Measurements from ENCODE around the gene MAP2K5. TPM values are rescaled to one million over a fixed set of nuclear protein-coding genes. Genes with fewer than 3 reads are reported as not detected.

MAP2K5 gene
- total RNA-seq, 1 donor from 2014 or later, result 1.1 TPM

DNA sequence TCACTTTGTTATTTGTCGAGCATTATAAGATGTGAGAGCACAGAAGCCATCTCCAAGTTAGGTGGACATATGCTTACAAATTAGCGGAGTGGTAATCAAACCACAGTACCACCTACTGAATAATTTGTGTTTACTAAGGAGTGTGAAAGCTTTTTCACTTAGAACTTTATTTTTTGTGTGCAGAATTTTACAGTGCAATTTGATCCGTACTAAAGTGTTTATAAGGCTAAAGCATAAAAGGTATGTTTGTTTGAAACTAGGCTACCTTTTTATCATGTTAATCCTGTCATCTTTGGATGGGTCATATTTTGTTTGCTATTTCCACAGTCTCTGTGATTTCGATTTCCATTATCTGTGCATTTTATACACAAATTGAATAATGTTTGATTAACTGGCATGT is 37.5 kb downstream of the MAP2K5 start:
- DNase-seq (ENCODE audit: low spot score in 2 of 2), result no peak
- Histone ChIP-seq H3K27ac (no peak overlapping the region), H3K4me1 (no peaks in the 10 kb centered on the region), H3K27me3 (no peaks in the 10 kb centered on the region), H3K4me3 (no peak overlapping the region), H3K9me3 (no peaks in the 10 kb centered on the region), H3K36me3 (peaks cover 0 to 3% of the 10 kb centered on the region in 2 donors)
- intact Hi-C loops (cut with DNase I), result no loop called here
- TF ChIP-seq, protein P1, sequence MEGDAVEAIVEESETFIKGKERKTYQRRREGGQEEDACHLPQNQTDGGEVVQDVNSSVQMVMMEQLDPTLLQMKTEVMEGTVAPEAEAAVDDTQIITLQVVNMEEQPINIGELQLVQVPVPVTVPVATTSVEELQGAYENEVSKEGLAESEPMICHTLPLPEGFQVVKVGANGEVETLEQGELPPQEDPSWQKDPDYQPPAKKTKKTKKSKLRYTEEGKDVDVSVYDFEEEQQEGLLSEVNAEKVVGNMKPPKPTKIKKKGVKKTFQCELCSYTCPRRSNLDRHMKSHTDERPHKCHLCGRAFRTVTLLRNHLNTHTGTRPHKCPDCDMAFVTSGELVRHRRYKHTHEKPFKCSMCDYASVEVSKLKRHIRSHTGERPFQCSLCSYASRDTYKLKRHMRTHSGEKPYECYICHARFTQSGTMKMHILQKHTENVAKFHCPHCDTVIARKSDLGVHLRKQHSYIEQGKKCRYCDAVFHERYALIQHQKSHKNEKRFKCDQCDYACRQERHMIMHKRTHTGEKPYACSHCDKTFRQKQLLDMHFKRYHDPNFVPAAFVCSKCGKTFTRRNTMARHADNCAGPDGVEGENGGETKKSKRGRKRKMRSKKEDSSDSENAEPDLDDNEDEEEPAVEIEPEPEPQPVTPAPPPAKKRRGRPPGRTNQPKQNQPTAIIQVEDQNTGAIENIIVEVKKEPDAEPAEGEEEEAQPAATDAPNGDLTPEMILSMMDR (IDR thresholded peaks at IDR 0.05), result no peak

GRCh38 chr15:67584157-67584556 is 41.7 kb downstream of the MAP2K5 start:
- Histone ChIP-seq H3K4me1 (no peaks in the 10 kb centered on the region), H3K36me3 (peaks cover 8 to 27% of the 10 kb centered on the region in 2 donors), H3K27me3 (no peaks in the 10 kb centered on the region), H3K4me3 (no peak overlapping the region), H3K27ac (no peak overlapping the region), H3K9me3 (no peaks in the 10 kb centered on the region)
- intact Hi-C loops (cut with DNase I), result no loop called here
- TF ChIP-seq, protein P1 (IDR thresholded peaks at IDR 0.05), result no peak
- DNase-seq (ENCODE audit: low spot score in 2 of 2), result no peak

DNA sequence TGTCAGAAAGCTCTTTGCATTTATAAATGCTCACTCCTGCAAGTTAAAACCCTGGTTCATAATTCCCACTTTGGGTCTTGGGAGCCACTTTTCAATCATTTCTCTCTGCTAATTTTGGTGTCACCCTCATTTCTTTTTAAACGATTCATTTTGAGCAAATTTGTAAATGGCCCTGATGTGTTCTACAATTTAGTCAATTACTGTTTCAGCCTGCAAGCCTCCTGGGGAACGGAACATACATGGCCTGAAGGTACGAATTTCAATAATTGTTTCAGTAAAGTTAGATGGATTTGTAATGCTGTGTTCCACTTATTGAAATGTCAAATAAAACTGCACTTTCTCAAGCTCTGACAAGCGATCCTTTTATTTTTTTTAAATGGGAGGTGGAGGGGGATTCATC is 43.2 kb downstream of the MAP2K5 start:
- TF ChIP-seq, protein P1 (IDR thresholded peaks at IDR 0.05), result no peak

DNA sequence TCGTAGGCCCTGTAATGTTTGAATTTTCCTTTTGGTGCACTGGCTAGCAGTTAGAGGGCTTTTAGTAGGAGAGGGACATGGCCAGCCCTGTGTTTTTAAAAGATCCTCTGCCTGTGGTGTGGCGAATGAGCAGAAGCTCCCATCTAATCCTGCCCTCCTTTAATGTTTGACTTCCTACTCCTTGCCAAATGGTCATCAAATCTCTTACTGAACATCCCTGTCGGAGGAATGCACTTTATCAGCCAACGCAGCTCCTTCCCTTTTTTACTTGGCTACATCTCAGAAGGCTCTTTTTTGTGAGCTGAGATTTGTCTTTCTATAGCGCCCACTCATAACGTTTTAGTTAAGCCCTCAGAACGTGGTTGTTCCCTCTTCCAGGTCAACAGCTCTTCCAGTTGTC is 44.8 kb downstream of the MAP2K5 start:
- DNase-seq (ENCODE audit: low spot score in 2 of 2), result no peak
- Histone ChIP-seq H3K36me3 (peaks cover 8 to 31% of the 10 kb centered on the region in 2 donors), H3K4me1 (no peaks in the 10 kb centered on the region), H3K9me3 (no peaks in the 10 kb centered on the region), H3K4me3 (no peak overlapping the region), H3K27ac (no peak overlapping the region), H3K27me3 (no peaks in the 10 kb centered on the region)
- TF ChIP-seq, protein P1 (IDR thresholded peaks at IDR 0.05), result no peak
- intact Hi-C loops (cut with DNase I), result no loop called here

More for the DNA sequence above, 43.2 kb downstream of the MAP2K5 start:
- no peak for DNase-seq (ENCODE audit: low spot score in 2 of 2)
- peaks cover 8 to 31% of the 10 kb centered on the region in 2 donors for H3K36me3 ChIP-seq
- no peaks in the 10 kb centered on the region for H3K4me1 ChIP-seq
- H3K9me3 ChIP-seq, result no peaks in the 10 kb centered on the region
- no peak overlapping the region for H3K27ac ChIP-seq
- H3K27me3 ChIP-seq, result no peaks in the 10 kb centered on the region
- H3K4me3 ChIP-seq, result no peak overlapping the region
- intact Hi-C loops (cut with DNase I), result no loop called here

DNA sequence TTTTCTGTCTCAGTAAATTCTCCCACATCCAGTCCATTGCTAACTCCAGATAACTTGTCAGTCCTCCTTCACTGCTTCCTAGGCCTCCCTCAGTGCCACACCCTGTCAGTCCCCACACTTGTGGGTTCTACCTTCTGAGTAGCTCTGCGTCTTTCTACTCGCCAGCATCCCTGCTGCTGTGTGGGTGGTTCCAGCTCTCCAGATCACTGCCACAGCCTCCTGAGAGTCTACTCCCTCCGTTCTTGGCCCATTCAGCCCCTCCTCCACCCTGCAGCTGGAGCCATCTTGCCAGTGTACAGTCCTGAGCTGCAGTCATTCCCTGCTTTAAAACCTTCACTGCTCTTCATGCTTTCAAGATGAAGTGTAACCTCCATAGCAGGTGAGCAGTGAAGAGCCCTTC is 45.3 kb downstream of the MAP2K5 start:
- H3K4me3 ChIP-seq, result no peak overlapping the region
- intact Hi-C loops (cut with DNase I), result no loop called here
- TF ChIP-seq, protein P1 (IDR thresholded peaks at IDR 0.05), result no peak
- no peak overlapping the region for H3K27ac ChIP-seq
- peaks cover 8 to 31% of the 10 kb centered on the region in 2 donors for H3K36me3 ChIP-seq
- H3K27me3 ChIP-seq, result no peaks in the 10 kb centered on the region
- no peaks in the 10 kb centered on the region for H3K9me3 ChIP-seq
- DNase-seq (ENCODE audit: low spot score in 2 of 2), result no peak
- no peaks in the 10 kb centered on the region for H3K4me1 ChIP-seq

DNA sequence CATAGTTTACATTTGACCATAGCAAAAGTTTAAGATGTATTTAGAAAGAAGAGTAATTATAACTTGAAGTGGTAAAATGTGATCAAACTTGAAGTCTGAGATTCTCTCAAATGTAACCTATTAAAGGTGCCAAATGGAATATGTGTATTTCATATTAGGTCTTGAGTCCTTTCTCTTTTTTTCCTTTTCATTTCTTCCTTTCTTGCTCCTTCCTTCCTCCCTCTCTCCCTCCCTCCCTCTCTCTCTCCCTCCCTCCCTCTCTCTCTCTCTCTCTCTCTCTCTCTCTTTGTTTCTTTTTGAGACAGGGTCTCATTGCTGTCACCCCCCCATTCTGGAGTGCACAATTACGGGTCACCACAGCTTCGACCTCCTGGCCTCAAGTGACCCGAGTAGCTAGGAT is 47.7 kb downstream of the MAP2K5 start:
- DNase-seq (ENCODE audit: low spot score in 2 of 2), result no peak
- H3K27me3 ChIP-seq, result no peaks in the 10 kb centered on the region
- no peak overlapping the region for H3K27ac ChIP-seq
- peaks cover 13 to 31% of the 10 kb centered on the region in 2 donors for H3K36me3 ChIP-seq
- no peaks in the 10 kb centered on the region for H3K9me3 ChIP-seq
- no peaks in the 10 kb centered on the region for H3K4me1 ChIP-seq
- no peak overlapping the region for H3K4me3 ChIP-seq
- intact Hi-C loops (cut with DNase I), result no loop called here
- TF ChIP-seq, protein P1 (IDR thresholded peaks at IDR 0.05), result no peak

Data from ascending aorta (tissue), 2 donors.